Neuronal stem cell (in vitro differentiated cells): ENCODE results near the gene DCAF7.

Source experiments
- DNase-seq: peaks from one replicate; pipeline ENCODE4 v3.0.0-alpha.2; 2013; ENCODE audit warnings: low spot score
- H2AFZ ChIP-seq: one replicate; pipeline ENCODE4 v1.6.1; 2013; ENCODE audit warnings: mild to moderate bottlenecking, low read length, inconsistent platforms
- H2AK5ac ChIP-seq: 2 replicates; pipeline ENCODE4 v1.6.1; 2013; ENCODE audit warnings: low read depth, mild to moderate bottlenecking, inconsistent platforms, low read length, moderate library complexity, mixed read lengths
- H2BK120ac ChIP-seq: 2 replicates; pipeline ENCODE4 v1.6.1; 2013; ENCODE audit warnings: low read depth, mild to moderate bottlenecking, inconsistent platforms, low read length, moderate library complexity, mixed read lengths
- H2BK12ac ChIP-seq: one replicate; pipeline ENCODE4 v1.6.1; 2013; ENCODE audit warnings: low read length, inconsistent platforms
- H2BK15ac ChIP-seq: 2 replicates; pipeline ENCODE4 v1.6.1; 2013; ENCODE audit warnings: mild to moderate bottlenecking, low read length, inconsistent platforms, mixed read lengths
- H2BK5ac ChIP-seq: one replicate; pipeline ENCODE4 v1.6.1; 2013; ENCODE audit warnings: inconsistent platforms, mild to moderate bottlenecking, low read length, moderate library complexity
- H3K14ac ChIP-seq: one replicate; pipeline ENCODE4 v1.6.1; 2013; ENCODE audit warnings: low read length, inconsistent platforms
- H3K18ac ChIP-seq: 2 replicates; pipeline ENCODE4 v1.6.1; 2013; ENCODE audit warnings: low read length, inconsistent platforms
- H3K23ac ChIP-seq: 2 replicates; pipeline ENCODE4 v1.6.1; 2013; ENCODE audit warnings: low read depth, mild to moderate bottlenecking, mixed read lengths, low read length, inconsistent platforms; ENCODE audit not compliant: poor library complexity
- H3K27ac ChIP-seq: replicated peaks from 3 replicates; pipeline ENCODE4 v1.5.1; 2013; ENCODE audit warnings: low read length, inconsistent platforms
- H3K27me3 ChIP-seq, 3 experiments: 2 replicates each; pipeline ENCODE4 v1.6.1; 2013; ENCODE audit warnings: low read length in 3 of 3, mild to moderate bottlenecking in 2 of 3, inconsistent platforms in 1 of 3, low read depth in 1 of 3, mixed read lengths in 1 of 3, moderate library complexity in 1 of 3; ENCODE audit not compliant: control insufficient read depth in 3 of 3, insufficient read depth in 3 of 3
- H3K36me3 ChIP-seq, 2 donors: replicated peaks in 1 of 2; 2 replicates each; pipeline ENCODE4 v1.6.1; 2013; ENCODE audit warnings: low read length in 2 of 2; ENCODE audit not compliant: control insufficient read depth in 2 of 2, insufficient read depth in 2 of 2
- H3K4ac ChIP-seq: 2 replicates; pipeline ENCODE4 v1.6.1; 2013; ENCODE audit warnings: inconsistent platforms, mild to moderate bottlenecking, low read length, moderate library complexity
- H3K4me1 ChIP-seq, 2 donors: 1 replicate in 1 of 2; 2 replicates in 1 of 2; pipeline ENCODE4 v1.6.1; 2013; ENCODE audit warnings: low read length in 2 of 2, low read depth in 1 of 2; ENCODE audit not compliant: control insufficient read depth in 2 of 2, insufficient read depth in 1 of 2
- H3K4me2 ChIP-seq: one replicate; pipeline ENCODE4 v1.6.1; 2013; ENCODE audit warnings: mild to moderate bottlenecking, low read length, inconsistent platforms; ENCODE audit not compliant: insufficient read depth, poor library complexity, severe bottlenecking
- H3K4me3 ChIP-seq, 2 donors: 2 replicates each; pipeline ENCODE4 v1.5.1; 2013; ENCODE audit warnings: low read length in 2 of 2, mild to moderate bottlenecking in 2 of 2, inconsistent platforms in 1 of 2, moderate library complexity in 1 of 2
- H3K79me1 ChIP-seq: one replicate; pipeline ENCODE4 v1.6.1; 2013; ENCODE audit warnings: low read depth, mild to moderate bottlenecking, inconsistent platforms, low read length, moderate library complexity
- H3K9ac ChIP-seq: one replicate; pipeline ENCODE4 v1.6.1; 2013; ENCODE audit warnings: mild to moderate bottlenecking, low read depth, low read length, inconsistent platforms; ENCODE audit not compliant: poor library complexity
- H3K9me3 ChIP-seq, 2 donors: replicated peaks in 1 of 2; 2 replicates each; pipeline versions ENCODE3 to v1.6.1; 2013; ENCODE audit warnings: low read length in 2 of 2, mild to moderate bottlenecking in 2 of 2, inconsistent platforms in 1 of 2, low read depth in 1 of 2, mixed read lengths in 1 of 2, moderate library complexity in 1 of 2; ENCODE audit not compliant: control insufficient read depth in 2 of 2, insufficient read depth in 1 of 2
- H4K8ac ChIP-seq: one replicate; pipeline ENCODE4 v1.6.1; 2013; ENCODE audit warnings: low read depth, mild to moderate bottlenecking, inconsistent platforms, low read length, moderate library complexity
- H4K91ac ChIP-seq: one replicate; pipeline ENCODE4 v1.6.1; 2013; ENCODE audit warnings: low read length, low read depth, mild to moderate bottlenecking, inconsistent platforms; ENCODE audit not compliant: poor library complexity
- WGBS, 2 donors: extraction: QIAGEN DNeasy Blood & Tissue Kit; methylation state at CpG; one replicate each; pipeline ENCODE4 v1.1.7; 2013; ENCODE audit warnings: missing lambda C conversion rate in 2 of 2, mixed read lengths in 1 of 2; ENCODE audit not compliant: insufficient read length in 2 of 2, insufficient replicate concordance in 1 of 2; ENCODE audit errors: extremely low coverage in 2 of 2; 5-methylcytosine and 5-hydroxymethylcytosine counted together

Gene DCAF7

GRCh38 chr17:63525190-63525946 lies 24.9 kb upstream of the DCAF7 start:
- H4K8ac ChIP-seq = no peak overlapping the region
- no peak overlapping the region for H3K18ac ChIP-seq
- H3K27ac ChIP-seq = no peak overlapping the region
- no peak for DNase-seq
- H4K91ac ChIP-seq = no peak overlapping the region
- H3K79me1 ChIP-seq = no peaks in the 10 kb centered on the region
- H3K9me3 ChIP-seq = no peaks in the 10 kb centered on the region
- no peak overlapping the region for H3K4ac ChIP-seq
- no CpG with 5 or more reads among the region's 6 CpGs for WGBS, 2 donors
- H3K27me3 ChIP-seq = peaks cover 0 to 57% (median 13%) of the 10 kb centered on the region in 3 experiments
- no peak overlapping the region for H3K14ac ChIP-seq
- no peak overlapping the region for H2AFZ ChIP-seq
- H3K4me2 ChIP-seq = no peak overlapping the region
- H3K23ac ChIP-seq = no peak overlapping the region
- H2AK5ac ChIP-seq = no peak overlapping the region
- H2BK12ac ChIP-seq = no peak overlapping the region
- H2BK5ac ChIP-seq = no peak overlapping the region
- H2BK15ac ChIP-seq = no peak overlapping the region
- H3K36me3 ChIP-seq = no peaks in the 10 kb centered on the region
- H3K9ac ChIP-seq = no peak overlapping the region
- H3K4me1 ChIP-seq = peaks cover 5% of the 10 kb centered on the region in 2 donors
- no peak overlapping the region for H2BK120ac ChIP-seq
- no peak overlapping the region for H3K4me3 ChIP-seq

- H3K14ac ChIP-seq = no peak overlapping the region
- H3K27me3 ChIP-seq = peaks cover 0 to 66% (median 13%) of the 10 kb centered on the region in 3 experiments
- no peak overlapping the region for H4K8ac ChIP-seq
- H3K79me1 ChIP-seq = no peaks in the 10 kb centered on the region
- H3K4ac ChIP-seq = no peak overlapping the region
- DNase-seq = no peak
- no peak overlapping the region for H3K9ac ChIP-seq
- H3K4me1 ChIP-seq = peaks cover 5% of the 10 kb centered on the region in 2 donors
- no peak overlapping the region for H3K27ac ChIP-seq
- H3K4me2 ChIP-seq = no peak overlapping the region
- no CpG with 5 or more reads among the region's 5 CpGs for WGBS, 2 donors
- H2BK15ac ChIP-seq = no peak overlapping the region
- H3K4me3 ChIP-seq = no peak overlapping the region
- no peak overlapping the region for H2BK120ac ChIP-seq
- H2BK12ac ChIP-seq = no peak overlapping the region
- no peak overlapping the region for H2BK5ac ChIP-seq
- no peak overlapping the region for H4K91ac ChIP-seq
- H3K9me3 ChIP-seq = no peaks in the 10 kb centered on the region
- no peak overlapping the region for H2AK5ac ChIP-seq
- H3K36me3 ChIP-seq = no peaks in the 10 kb centered on the region
- H3K18ac ChIP-seq = no peak overlapping the region
- no peak overlapping the region for H3K23ac ChIP-seq
- no peak overlapping the region for H2AFZ ChIP-seq
Measured at GRCh38 chr17:63526861-63527260, 23.4 kb upstream of the DCAF7 start.

DNA sequence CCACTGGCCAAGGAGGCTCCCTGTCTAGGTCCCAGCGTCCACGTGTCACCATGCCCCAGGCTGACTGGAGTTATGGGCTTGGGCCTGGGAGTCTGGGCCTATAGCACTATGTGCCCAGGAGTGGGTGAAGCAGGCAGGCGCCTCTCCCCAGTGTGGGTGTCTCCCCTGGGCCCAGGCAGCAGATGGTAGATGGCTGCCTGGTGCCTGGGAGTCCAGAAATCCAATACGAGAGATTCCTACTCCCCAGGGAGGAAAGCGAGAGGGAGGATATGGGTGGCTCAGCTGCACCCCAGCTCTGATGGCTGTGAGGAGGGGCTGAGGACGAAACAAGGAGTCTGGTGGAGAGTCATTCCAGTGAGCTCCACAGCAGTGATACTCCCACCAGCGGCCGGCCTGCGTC lies 22.1 kb upstream of the DCAF7 start:
- Histone ChIP-seq H3K9me3 (no peaks in the 10 kb centered on the region), H3K18ac (peak overlapping the region; percentile 17), H4K91ac (no peak overlapping the region), H3K27me3 (peaks cover 0 to 66% (median 13%) of the 10 kb centered on the region in 3 experiments), H3K14ac (no peak overlapping the region), H3K9ac (peak overlapping the region; percentile 3), H2BK15ac (peak overlapping the region; percentile 24), H4K8ac (no peak overlapping the region), H2BK12ac (no peak overlapping the region), H3K4ac (no peak overlapping the region), H3K79me1 (no peaks in the 10 kb centered on the region), H2AK5ac (no peak overlapping the region), H2AFZ (no peak overlapping the region), H3K23ac (no peak overlapping the region), H2BK120ac (no peak overlapping the region), H3K4me3 (no peak overlapping the region), H3K4me2 (no peak overlapping the region), H3K4me1 (peaks cover 5% of the 10 kb centered on the region in 2 donors), H3K36me3 (no peaks in the 10 kb centered on the region), H3K27ac (no peak overlapping the region), H2BK5ac (no peak overlapping the region)
- no CpG with 5 or more reads among the region's 9 CpGs for WGBS, 2 donors
- no peak for DNase-seq

GRCh38 chr17:63529711-63530556 lies 20.3 kb upstream of the DCAF7 start:
- Histone ChIP-seq H4K8ac (no peak overlapping the region), H2BK120ac (peak overlapping the region; percentile 31), H3K18ac (peak overlapping the region; percentile 33), H2BK12ac (no peak overlapping the region), H3K9ac (no peak overlapping the region), H2BK15ac (no peak overlapping the region), H3K4me1 (peaks cover 0 to 2% of the 10 kb centered on the region in 2 donors), H3K79me1 (no peaks in the 10 kb centered on the region), H3K9me3 (no peaks in the 10 kb centered on the region), H3K4me3 (no peak overlapping the region), H3K27ac (no peak overlapping the region), H3K23ac (no peak overlapping the region), H2AK5ac (no peak overlapping the region), H3K27me3 (peaks cover 0 to 48% (median 5%) of the 10 kb centered on the region in 3 experiments), H2BK5ac (no peak overlapping the region), H4K91ac (no peak overlapping the region), H3K14ac (peak overlapping the region; percentile 31), H3K4ac (peak overlapping the region; percentile 76), H2AFZ (no peak overlapping the region), H3K36me3 (no peaks in the 10 kb centered on the region), H3K4me2 (no peak overlapping the region)
- WGBS, 2 donors = no CpG with 5 or more reads among the region's 26 CpGs
- DNase-seq = no peak
